Sigmoid colon (tissue), 4 donors: ENCODE data around the gene BPI.

Experiments used
- POLR2A ChIP-seq, 2 donors: fragments of 450-650 bp; IDR thresholded peaks; one replicate each; pipeline ENCODE4 v1.6.1; 2016; ENCODE audit warnings: antibody characterized with exemption in 2 of 2, mild to moderate bottlenecking in 2 of 2, moderate library complexity in 2 of 2
- POLR2AphosphoS5 ChIP-seq, 4 donors: sonication (generic); formaldehyde crosslinking; IDR thresholded peaks; one replicate each; pipeline ENCODE4 v1.6.1; 2017; ENCODE audit warnings: antibody characterized with exemption in 4 of 4
- TF ChIP-seq, protein P1 (sequence below), 4 experiments: fragments of 450-650 bp in 3 of 4; fragments of 200-600 bp in 1 of 4; IDR thresholded peaks; one replicate each; pipeline ENCODE4 v1.5.1; 2016 to 2019; ENCODE audit warnings: antibody characterized with exemption in 4 of 4, mild to moderate bottlenecking in 3 of 4, moderate library complexity in 2 of 4

DNA sequence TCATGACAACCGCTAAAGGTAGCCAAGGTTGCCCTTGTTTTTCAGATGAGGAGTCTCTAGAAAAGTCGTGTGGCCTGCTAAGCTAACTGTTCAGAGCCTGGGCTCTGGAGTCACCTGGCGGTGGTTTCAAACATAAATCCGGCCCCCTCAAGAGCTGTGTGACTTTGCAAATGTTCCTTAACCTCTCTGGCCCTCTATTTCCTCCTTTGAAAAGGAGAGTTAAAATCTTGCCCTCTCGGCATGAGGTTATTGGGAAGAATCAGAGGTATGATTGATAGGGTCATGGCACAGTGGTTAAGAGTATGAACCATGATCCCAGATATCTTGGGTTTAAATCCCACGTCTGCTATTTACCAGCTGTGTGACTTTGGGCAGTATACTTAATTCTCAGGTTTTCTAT lies 36.7 kb downstream of the BPI start:
- TF ChIP-seq, protein P1, sequence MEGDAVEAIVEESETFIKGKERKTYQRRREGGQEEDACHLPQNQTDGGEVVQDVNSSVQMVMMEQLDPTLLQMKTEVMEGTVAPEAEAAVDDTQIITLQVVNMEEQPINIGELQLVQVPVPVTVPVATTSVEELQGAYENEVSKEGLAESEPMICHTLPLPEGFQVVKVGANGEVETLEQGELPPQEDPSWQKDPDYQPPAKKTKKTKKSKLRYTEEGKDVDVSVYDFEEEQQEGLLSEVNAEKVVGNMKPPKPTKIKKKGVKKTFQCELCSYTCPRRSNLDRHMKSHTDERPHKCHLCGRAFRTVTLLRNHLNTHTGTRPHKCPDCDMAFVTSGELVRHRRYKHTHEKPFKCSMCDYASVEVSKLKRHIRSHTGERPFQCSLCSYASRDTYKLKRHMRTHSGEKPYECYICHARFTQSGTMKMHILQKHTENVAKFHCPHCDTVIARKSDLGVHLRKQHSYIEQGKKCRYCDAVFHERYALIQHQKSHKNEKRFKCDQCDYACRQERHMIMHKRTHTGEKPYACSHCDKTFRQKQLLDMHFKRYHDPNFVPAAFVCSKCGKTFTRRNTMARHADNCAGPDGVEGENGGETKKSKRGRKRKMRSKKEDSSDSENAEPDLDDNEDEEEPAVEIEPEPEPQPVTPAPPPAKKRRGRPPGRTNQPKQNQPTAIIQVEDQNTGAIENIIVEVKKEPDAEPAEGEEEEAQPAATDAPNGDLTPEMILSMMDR (IDR thresholded peaks at IDR 0.05), result no peak
- TF ChIP-seq POLR2A (IDR thresholded peaks at IDR 0.05), result no peak
- TF ChIP-seq POLR2AphosphoS5 (IDR thresholded peaks at IDR 0.05), result no peak
